Immature natural killer cell (primary cell): Measurements from ENCODE around the gene ATP8B4. TPM values are rescaled to one million over a fixed set of nuclear protein-coding genes. Genes with fewer than 3 reads are reported as not detected.

Experiments used
- DNase-seq, 3 donors: peaks; one replicate each; pipeline ENCODE4 v3.0.0; 2022; ENCODE audit warnings: mixed read lengths in 1 of 3
- H3K27ac Mint-ChIP-seq, 6 donors: one replicate each; pipeline ENCODE4 v1.8.0; 2020; ENCODE audit warnings: mixed read lengths in 6 of 6, mild to moderate bottlenecking in 5 of 6, inconsistent platforms in 4 of 6, moderate library complexity in 3 of 6
- H3K27me3 Mint-ChIP-seq, 3 donors: one replicate each; pipeline ENCODE4 v1.8.0; 2020 to 2021; ENCODE audit warnings: low read depth in 3 of 3, mild to moderate bottlenecking in 3 of 3, mixed read lengths in 3 of 3, moderate library complexity in 3 of 3, inconsistent platforms in 1 of 3
- H3K36me3 Mint-ChIP-seq, 3 donors: one replicate each; pipeline ENCODE4 v1.8.0; 2020; ENCODE audit warnings: mixed read lengths in 3 of 3, inconsistent platforms in 2 of 3, mild to moderate bottlenecking in 2 of 3
- H3K4me1 Mint-ChIP-seq, 2 donors: one replicate each; pipeline ENCODE4 v1.8.0; 2020; ENCODE audit warnings: inconsistent platforms in 2 of 2, mild to moderate bottlenecking in 2 of 2, mixed read lengths in 2 of 2, moderate library complexity in 1 of 2
- H3K4me3 Mint-ChIP-seq, 5 donors: one replicate each; pipeline ENCODE4 v1.8.0; 2020; ENCODE audit warnings: mild to moderate bottlenecking in 5 of 5, mixed read lengths in 5 of 5, inconsistent platforms in 3 of 5, moderate library complexity in 3 of 5
- H3K9me3 Mint-ChIP-seq, 6 donors: one replicate each; pipeline ENCODE4 v1.8.0; 2020; ENCODE audit warnings: mild to moderate bottlenecking in 6 of 6, mixed read lengths in 6 of 6, inconsistent platforms in 4 of 6, moderate library complexity in 3 of 6
- polyA plus RNA-seq, 3 donors: library from polyadenylated mRNA; unstranded; fragments of 300-500 nt; fragmentation: Illumina TruSeq; gene quantifications; one replicate each; pipeline ENCODE4 v1.2.3, GENCODE V29; 2021

Gene ATP8B4
- polyA plus RNA-seq, 3 donors from 2014 or later, result 10.8 to 22.7 (median 18.5) TPM

GRCh38 chr15:49908933-49909295, 210.1 kb downstream of the ATP8B4 start:
- Mint-ChIP-seq H3K9me3 (peaks cover 2 to 15% (median 9%) of the 10 kb centered on the region in 6 donors), H3K4me3 (no peak overlapping the region), H3K27ac (peak overlapping the region in 4 of 6 donors; percentile 22 to 68 (median 26)), H3K27me3 (no peaks in the 10 kb centered on the region), H3K4me1 (peaks cover 4 to 58% of the 10 kb centered on the region in 2 donors), H3K36me3 (peaks cover 33 to 70% (median 43%) of the 10 kb centered on the region in 3 donors)
- no peak for DNase-seq

GRCh38 chr15:49908236-49908932, 210.6 kb downstream of the ATP8B4 start:
- peaks cover 4 to 58% of the 10 kb centered on the region in 2 donors for H3K4me1 Mint-ChIP-seq
- peaks cover 33 to 71% (median 45%) of the 10 kb centered on the region in 3 donors for H3K36me3 Mint-ChIP-seq
- DNase-seq, result no peak

GRCh38 chr15:49906966-49907365, 212.1 kb downstream of the ATP8B4 start:
- Mint-ChIP-seq H3K36me3 (peaks cover 24 to 57% (median 35%) of the 10 kb centered on the region in 3 donors), H3K4me3 (no peak overlapping the region), H3K27me3 (no peaks in the 10 kb centered on the region), H3K4me1 (peaks cover 7 to 64% of the 10 kb centered on the region in 2 donors), H3K9me3 (peaks cover 2 to 15% (median 9%) of the 10 kb centered on the region in 6 donors), H3K27ac (peak overlapping the region in 2 of 6 donors; percentile 24 to 42)
- no peak for DNase-seq

More at GRCh38 chr15:49908236-49908932, 210.6 kb downstream of the ATP8B4 start:
- Mint-ChIP-seq H3K9me3 (peaks cover 2 to 15% (median 9%) of the 10 kb centered on the region in 6 donors), H3K27ac (peak overlapping the region in 3 of 6 donors; percentile 30 to 68 (median 37)), H3K4me3 (no peak overlapping the region), H3K27me3 (no peaks in the 10 kb centered on the region)

- peaks cover 7 to 49% of the 10 kb centered on the region in 2 donors for H3K4me1 Mint-ChIP-seq
- peaks cover 14 to 39% (median 17%) of the 10 kb centered on the region in 3 donors for H3K36me3 Mint-ChIP-seq
- no peak for DNase-seq
- peaks cover 0 to 7% (median 3%) of the 10 kb centered on the region in 6 donors for H3K9me3 Mint-ChIP-seq
- H3K27me3 Mint-ChIP-seq, result no peaks in the 10 kb centered on the region
- H3K27ac Mint-ChIP-seq, result peak overlapping the region in 1 of 6 donors; percentile 21
- no peak overlapping the region for H3K4me3 Mint-ChIP-seq
These were observed 213.8 kb downstream of the ATP8B4 start for GRCh38 chr15:49905221-49905620.

- Mint-ChIP-seq H3K4me3 (no peak overlapping the region), H3K36me3 (peaks cover 9 to 30% (median 14%) of the 10 kb centered on the region in 3 donors), H3K27ac (peak overlapping the region in 1 of 6 donors; percentile 29), H3K9me3 (peaks cover 0 to 2% (median 0%) of the 10 kb centered on the region in 6 donors), H3K27me3 (no peaks in the 10 kb centered on the region), H3K4me1 (peaks cover 7 to 40% of the 10 kb centered on the region in 2 donors)
- DNase-seq, result no peak
These were observed 214.7 kb downstream of the ATP8B4 start for GRCh38 chr15:49904296-49904695.

GRCh38 chr15:49902685-49903501, 216.1 kb downstream of the ATP8B4 start:
- Mint-ChIP-seq H3K27me3 (no peaks in the 10 kb centered on the region), H3K36me3 (peaks cover 11 to 24% (median 16%) of the 10 kb centered on the region in 3 donors), H3K4me1 (peaks cover 3 to 26% of the 10 kb centered on the region in 2 donors), H3K9me3 (no peaks in the 10 kb centered on the region), H3K27ac (peak overlapping the region in 4 of 6 donors; percentile 19 to 60 (median 26)), H3K4me3 (no peak overlapping the region)
- DNase-seq, result no peak

- H3K36me3 Mint-ChIP-seq, result peaks cover 18 to 27% (median 23%) of the 10 kb centered on the region in 3 donors
- no peaks in the 10 kb centered on the region for H3K27me3 Mint-ChIP-seq
- no peak for DNase-seq
- H3K4me3 Mint-ChIP-seq, result no peak overlapping the region
- H3K27ac Mint-ChIP-seq, result peak overlapping the region in 4 of 6 donors; percentile 4 to 60 (median 22)
- H3K9me3 Mint-ChIP-seq, result no peaks in the 10 kb centered on the region
- H3K4me1 Mint-ChIP-seq, result peaks cover 3 to 25% of the 10 kb centered on the region in 2 donors
These were observed 216.9 kb downstream of the ATP8B4 start for GRCh38 chr15:49901996-49902684.

- peaks cover 21 to 27% (median 22%) of the 10 kb centered on the region in 3 donors for H3K36me3 Mint-ChIP-seq
- no peaks in the 10 kb centered on the region for H3K27me3 Mint-ChIP-seq
- H3K4me1 Mint-ChIP-seq, result peaks cover 3 to 17% of the 10 kb centered on the region in 2 donors
- H3K9me3 Mint-ChIP-seq, result no peaks in the 10 kb centered on the region
- no peak overlapping the region for H3K4me3 Mint-ChIP-seq
- H3K27ac Mint-ChIP-seq, result peak overlapping the region in 1 of 6 donors; percentile 57
- no peak for DNase-seq
These were observed 217.7 kb downstream of the ATP8B4 start for GRCh38 chr15:49901321-49901720.

GRCh38 chr15:49900903-49901235, 218.2 kb downstream of the ATP8B4 start:
- Mint-ChIP-seq H3K4me3 (no peak overlapping the region), H3K36me3 (peaks cover 24 to 31% (median 25%) of the 10 kb centered on the region in 3 donors), H3K27ac (peak overlapping the region in 1 of 6 donors; percentile 57), H3K27me3 (no peaks in the 10 kb centered on the region), H3K9me3 (no peaks in the 10 kb centered on the region), H3K4me1 (peaks cover 3 to 15% of the 10 kb centered on the region in 2 donors)
- DNase-seq, result no peak

- Mint-ChIP-seq H3K4me1 (peaks cover 3 to 15% of the 10 kb centered on the region in 2 donors), H3K27ac (peak overlapping the region in 1 of 6 donors; percentile 55), H3K4me3 (no peak overlapping the region), H3K36me3 (peaks cover 26 to 35% (median 28%) of the 10 kb centered on the region in 3 donors), H3K9me3 (no peaks in the 10 kb centered on the region), H3K27me3 (no peaks in the 10 kb centered on the region)
- no peak for DNase-seq
These were observed 218.8 kb downstream of the ATP8B4 start for GRCh38 chr15:49900006-49900902.

GRCh38 chr15:49898575-49899283, 220.3 kb downstream of the ATP8B4 start:
- Mint-ChIP-seq H3K27ac (peak overlapping the region in 4 of 6 donors; percentile 21 to 52 (median 23)), H3K4me3 (no peak overlapping the region), H3K36me3 (peaks cover 23 to 35% (median 32%) of the 10 kb centered on the region in 3 donors)

GRCh38 chr15:49898097-49898496, 220.9 kb downstream of the ATP8B4 start:
- no peaks in the 10 kb centered on the region for H3K9me3 Mint-ChIP-seq
- H3K27ac Mint-ChIP-seq, result peak overlapping the region in 1 of 6 donors; percentile 21
- no peaks in the 10 kb centered on the region for H3K27me3 Mint-ChIP-seq
- DNase-seq, result no peak
- peaks cover 18 to 35% (median 33%) of the 10 kb centered on the region in 3 donors for H3K36me3 Mint-ChIP-seq
- H3K4me1 Mint-ChIP-seq, result peaks cover 3 to 13% of the 10 kb centered on the region in 2 donors
- no peak overlapping the region for H3K4me3 Mint-ChIP-seq

More at GRCh38 chr15:49898575-49899283, 220.3 kb downstream of the ATP8B4 start:
- Mint-ChIP-seq H3K9me3 (no peaks in the 10 kb centered on the region), H3K4me1 (peaks cover 3 to 15% of the 10 kb centered on the region in 2 donors), H3K27me3 (no peaks in the 10 kb centered on the region)
- DNase-seq, result no peak
